Dendritic cell treated with granulocyte-macrophage colony-stimulating factor and Interleukin-4, amounts not matched to agents 40 ng/mL and 50 ng/mL, for 4 days (primary cell): ENCODE measurements around the gene ARFGEF3.

Experiments
- H3K27ac Mint-ChIP-seq: one replicate; pipeline ENCODE4 v1.8.0; 2022; ENCODE audit warnings: mild to moderate bottlenecking, mixed read lengths
- H3K27me3 Mint-ChIP-seq: one replicate; pipeline ENCODE4 v1.8.0; 2022; ENCODE audit warnings: mild to moderate bottlenecking, mixed read lengths
- H3K36me3 Mint-ChIP-seq: one replicate; pipeline ENCODE4 v1.8.0; 2022; ENCODE audit warnings: low read depth, mixed read lengths
- H3K4me1 Mint-ChIP-seq: one replicate; pipeline ENCODE4 v1.8.0; 2022; ENCODE audit warnings: low read depth, mixed read lengths
- H3K4me3 Mint-ChIP-seq: one replicate; pipeline ENCODE4 v1.8.0; 2022; ENCODE audit warnings: mild to moderate bottlenecking, moderate library complexity, mixed read lengths
- H3K9me3 Mint-ChIP-seq: one replicate; pipeline ENCODE4 v1.8.0; 2022; ENCODE audit warnings: mixed read lengths
- intact Hi-C: fragments of 100-400 bp; cut with micrococcal nuclease; formaldehyde crosslinking; loops from one replicate; pipeline ENCODE4 v1.15.0; 2022

The ARFGEF3 gene

GRCh38 chr6:138187156-138187555 is 25.4 kb downstream of the ARFGEF3 start:
- H3K27me3 Mint-ChIP-seq, result peaks cover 7% of the 10 kb centered on the region
- H3K27ac Mint-ChIP-seq, result no peak overlapping the region
- H3K9me3 Mint-ChIP-seq, result no peaks in the 10 kb centered on the region

GRCh38 chr6:138188278-138188941 is 26.7 kb downstream of the ARFGEF3 start:
- Mint-ChIP-seq H3K4me3 (no peak overlapping the region), H3K27me3 (peaks cover 2% of the 10 kb centered on the region), H3K27ac (no peak overlapping the region), H3K9me3 (no peaks in the 10 kb centered on the region), H3K4me1 (no peaks in the 10 kb centered on the region), H3K36me3 (no peaks in the 10 kb centered on the region)
- intact Hi-C loops, result no loop called here

More at GRCh38 chr6:138187156-138187555, 25.4 kb downstream of the ARFGEF3 start:
- Mint-ChIP-seq H3K4me3 (no peak overlapping the region), H3K4me1 (no peaks in the 10 kb centered on the region), H3K36me3 (no peaks in the 10 kb centered on the region)
- intact Hi-C loops, result no loop called here

- no peak overlapping the region for H3K27ac Mint-ChIP-seq
- no peaks in the 10 kb centered on the region for H3K27me3 Mint-ChIP-seq
- intact Hi-C loops, result no loop called here
- no peaks in the 10 kb centered on the region for H3K36me3 Mint-ChIP-seq
- no peak overlapping the region for H3K4me3 Mint-ChIP-seq
- no peaks in the 10 kb centered on the region for H3K9me3 Mint-ChIP-seq
- H3K4me1 Mint-ChIP-seq, result no peaks in the 10 kb centered on the region
Measured at GRCh38 chr6:138194287-138194686, 32.5 kb downstream of the ARFGEF3 start.

- Mint-ChIP-seq H3K27ac (no peak overlapping the region), H3K9me3 (peaks cover 8% of the 10 kb centered on the region), H3K36me3 (no peaks in the 10 kb centered on the region), H3K27me3 (peaks cover 3% of the 10 kb centered on the region), H3K4me3 (no peak overlapping the region), H3K4me1 (no peaks in the 10 kb centered on the region)
- intact Hi-C loops, result no loop called here
Measured at GRCh38 chr6:138196122-138196738, 34.5 kb downstream of the ARFGEF3 start.

- Mint-ChIP-seq H3K4me1 (no peaks in the 10 kb centered on the region), H3K9me3 (peaks cover 8% of the 10 kb centered on the region), H3K27me3 (peaks cover 5% of the 10 kb centered on the region), H3K36me3 (no peaks in the 10 kb centered on the region), H3K27ac (no peak overlapping the region), H3K4me3 (no peak overlapping the region)
- intact Hi-C loops, result no loop called here
Measured at GRCh38 chr6:138197570-138197969, 35.8 kb downstream of the ARFGEF3 start.

- no peak overlapping the region for H3K4me3 Mint-ChIP-seq
- H3K36me3 Mint-ChIP-seq, result no peaks in the 10 kb centered on the region
- H3K4me1 Mint-ChIP-seq, result no peaks in the 10 kb centered on the region
- H3K27ac Mint-ChIP-seq, result no peak overlapping the region
- H3K27me3 Mint-ChIP-seq, result peaks cover 7% of the 10 kb centered on the region
- H3K9me3 Mint-ChIP-seq, result peaks cover 8% of the 10 kb centered on the region
- intact Hi-C loops, result no loop called here
Measured at GRCh38 chr6:138198430-138199091, 36.8 kb downstream of the ARFGEF3 start.

- peaks cover 11% of the 10 kb centered on the region for H3K27me3 Mint-ChIP-seq
- no peaks in the 10 kb centered on the region for H3K4me1 Mint-ChIP-seq
- no peaks in the 10 kb centered on the region for H3K36me3 Mint-ChIP-seq
- H3K4me3 Mint-ChIP-seq, result no peak overlapping the region
- intact Hi-C loops, result no loop called here
- H3K27ac Mint-ChIP-seq, result no peak overlapping the region
- peaks cover 8% of the 10 kb centered on the region for H3K9me3 Mint-ChIP-seq
Measured at GRCh38 chr6:138201836-138202235, 40.1 kb downstream of the ARFGEF3 start.

- peaks cover 11% of the 10 kb centered on the region for H3K27me3 Mint-ChIP-seq
- H3K36me3 Mint-ChIP-seq, result no peaks in the 10 kb centered on the region
- H3K4me3 Mint-ChIP-seq, result no peak overlapping the region
Measured at GRCh38 chr6:138203315-138203714, 41.6 kb downstream of the ARFGEF3 start.

GRCh38 chr6:138204303-138204702 is 42.6 kb downstream of the ARFGEF3 start:
- no peaks in the 10 kb centered on the region for H3K36me3 Mint-ChIP-seq
- H3K4me3 Mint-ChIP-seq, result no peak overlapping the region
- intact Hi-C loops, result no loop called here
- peaks cover 8% of the 10 kb centered on the region for H3K9me3 Mint-ChIP-seq
- no peaks in the 10 kb centered on the region for H3K4me1 Mint-ChIP-seq
- H3K27ac Mint-ChIP-seq, result no peak overlapping the region
- peaks cover 11% of the 10 kb centered on the region for H3K27me3 Mint-ChIP-seq

More at GRCh38 chr6:138203315-138203714, 41.6 kb downstream of the ARFGEF3 start:
- Mint-ChIP-seq H3K4me1 (no peaks in the 10 kb centered on the region), H3K27ac (no peak overlapping the region), H3K9me3 (peaks cover 8% of the 10 kb centered on the region)
- intact Hi-C loops, result no loop called here

- Mint-ChIP-seq H3K4me1 (no peaks in the 10 kb centered on the region), H3K9me3 (peaks cover 6% of the 10 kb centered on the region), H3K27ac (no peak overlapping the region), H3K4me3 (no peak overlapping the region), H3K36me3 (no peaks in the 10 kb centered on the region), H3K27me3 (peaks cover 13% of the 10 kb centered on the region)
- intact Hi-C loops, result no loop called here
Measured at GRCh38 chr6:138204792-138205384, 43.1 kb downstream of the ARFGEF3 start.

GRCh38 chr6:138205437-138206094 is 43.8 kb downstream of the ARFGEF3 start:
- H3K4me3 Mint-ChIP-seq, result no peak overlapping the region
- no peaks in the 10 kb centered on the region for H3K9me3 Mint-ChIP-seq
- H3K27me3 Mint-ChIP-seq, result peaks cover 13% of the 10 kb centered on the region
- intact Hi-C loops, result no loop called here
- H3K36me3 Mint-ChIP-seq, result no peaks in the 10 kb centered on the region
- H3K4me1 Mint-ChIP-seq, result no peaks in the 10 kb centered on the region
- H3K27ac Mint-ChIP-seq, result no peak overlapping the region

GRCh38 chr6:138206862-138207261 is 45.1 kb downstream of the ARFGEF3 start:
- no peaks in the 10 kb centered on the region for H3K36me3 Mint-ChIP-seq
- no peak overlapping the region for H3K4me3 Mint-ChIP-seq
- intact Hi-C loops, result no loop called here
- no peaks in the 10 kb centered on the region for H3K9me3 Mint-ChIP-seq
- H3K27me3 Mint-ChIP-seq, result peaks cover 8% of the 10 kb centered on the region
- H3K4me1 Mint-ChIP-seq, result no peaks in the 10 kb centered on the region
- H3K27ac Mint-ChIP-seq, result no peak overlapping the region

- Mint-ChIP-seq H3K4me1 (no peaks in the 10 kb centered on the region), H3K36me3 (no peaks in the 10 kb centered on the region)
- intact Hi-C loops, result no loop called here
Measured at GRCh38 chr6:138211048-138211581, 49.4 kb downstream of the ARFGEF3 start.

More at GRCh38 chr6:138211048-138211581, 49.4 kb downstream of the ARFGEF3 start:
- Mint-ChIP-seq H3K27me3 (peaks cover 7% of the 10 kb centered on the region), H3K27ac (no peak overlapping the region), H3K9me3 (no peaks in the 10 kb centered on the region), H3K4me3 (no peak overlapping the region)
